Prostate gland (tissue), 2 donors: ENCODE results near the gene SLC22A17. TPM values are rescaled to one million over a fixed set of nuclear protein-coding genes. Genes with fewer than 3 reads are reported as not detected.

ENCODE experiments used
- DNase-seq: peaks from one replicate; pipeline ENCODE4 v3.0.0-alpha.2; 2019; ENCODE audit warnings: low spot score
- H3K27ac ChIP-seq, 2 donors: fragments of 200-600 bp; sonication (generic); 2 replicates each; pipeline ENCODE4 v1.5.1; 2017 to 2019
- H3K27me3 ChIP-seq: fragments of 200-600 bp; sonication (generic); replicated peaks from 2 replicates; pipeline ENCODE4 v1.5.1; 2019; ENCODE audit not compliant: insufficient read depth
- H3K36me3 ChIP-seq, 2 donors: fragments of 200-600 bp; sonication (generic); 1 replicate in 1 of 2; 2 replicates in 1 of 2; pipeline versions ENCODE4 v1.5.1 to v1.8.1; 2017 to 2019
- H3K4me1 ChIP-seq: fragments of 200-600 bp; sonication (generic); replicated peaks from 2 replicates; pipeline ENCODE4 v1.5.1; 2019
- H3K4me3 ChIP-seq, 2 donors: fragments of 200-600 bp; sonication (generic); 2 replicates each; pipeline ENCODE4 v1.5.1; 2017 to 2019
- H3K9me3 ChIP-seq: fragments of 200-600 bp; sonication (generic); 2 replicates; pipeline ENCODE4 v1.5.1; 2017
- POLR2A ChIP-seq: fragments of 450-650 bp; IDR thresholded peaks from one replicate; pipeline ENCODE4 v1.6.1; 2016; ENCODE audit warnings: antibody characterized with exemption, mild to moderate bottlenecking
- POLR2AphosphoS5 ChIP-seq: sonication (generic); formaldehyde crosslinking; IDR thresholded peaks from one replicate; pipeline ENCODE4 v1.6.1; 2017; ENCODE audit warnings: antibody characterized with exemption
- WGBS: methylation state at CpG from one replicate; pipeline ENCODE4 v1.1.5; 2018; 5-methylcytosine and 5-hydroxymethylcytosine counted together
- intact Hi-C: fragments of 100-400 bp; cut with DNase I; formaldehyde crosslinking; loops from one replicate; pipeline ENCODE4 v1.14.2; 2022
- total RNA-seq, 2 donors: library from RNA; depleted of rRNA; stranded (reverse); fragments of >200 nt; gene quantifications; one replicate each; pipeline ENCODE4 v1.1.0, GENCODE V29; 2016
- TF ChIP-seq, protein P1 (sequence below), 4 experiments: fragments of 200-600 bp in 2 of 4; fragments of 450-650 bp in 2 of 4; sonication (generic) in 2 of 4; IDR thresholded peaks; 1 replicate in 3 of 4; 2 replicates in 1 of 4; pipeline ENCODE4 v1.5.1; 2016 to 2019; ENCODE audit warnings: antibody characterized with exemption in 4 of 4, mild to moderate bottlenecking in 2 of 4, moderate library complexity in 2 of 4

SLC22A17 gene
- total RNA-seq, 2 donors from 2014 or later, result 207 to 351 TPM

DNA sequence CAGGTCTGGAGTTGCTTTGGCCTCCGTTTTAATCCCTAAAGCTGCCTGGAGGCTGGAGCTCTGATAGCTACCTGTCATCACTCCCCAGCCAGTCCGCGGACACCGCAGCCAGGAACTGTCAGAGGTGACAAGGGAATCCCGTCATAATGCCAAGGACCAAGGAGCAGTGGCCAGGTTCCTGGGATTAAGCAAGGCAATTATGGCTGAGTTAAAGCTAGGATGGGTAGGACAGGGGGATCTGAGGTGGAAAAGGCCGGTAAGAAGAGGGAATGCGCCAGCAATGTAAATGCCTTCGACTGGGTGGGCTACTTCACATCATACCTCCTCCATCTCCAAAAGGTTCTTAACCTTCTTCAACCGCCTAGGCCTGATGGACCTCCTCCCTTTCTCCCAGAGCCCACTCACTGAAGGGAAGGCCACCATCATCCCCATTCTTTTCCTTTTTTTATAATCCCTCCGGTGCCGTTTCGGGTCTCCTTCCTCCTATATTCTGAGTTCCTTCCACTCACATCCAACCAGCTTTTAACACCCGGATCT, 51.9 kb downstream of the SLC22A17 start:
- H3K36me3 ChIP-seq, result no peaks in the 10 kb centered on the region
- H3K9me3 ChIP-seq, result no peaks in the 10 kb centered on the region
- H3K4me3 ChIP-seq, result peak overlapping the region; percentile 51 to 63
- TF ChIP-seq POLR2AphosphoS5, result no peak
- TF ChIP-seq, protein P1, sequence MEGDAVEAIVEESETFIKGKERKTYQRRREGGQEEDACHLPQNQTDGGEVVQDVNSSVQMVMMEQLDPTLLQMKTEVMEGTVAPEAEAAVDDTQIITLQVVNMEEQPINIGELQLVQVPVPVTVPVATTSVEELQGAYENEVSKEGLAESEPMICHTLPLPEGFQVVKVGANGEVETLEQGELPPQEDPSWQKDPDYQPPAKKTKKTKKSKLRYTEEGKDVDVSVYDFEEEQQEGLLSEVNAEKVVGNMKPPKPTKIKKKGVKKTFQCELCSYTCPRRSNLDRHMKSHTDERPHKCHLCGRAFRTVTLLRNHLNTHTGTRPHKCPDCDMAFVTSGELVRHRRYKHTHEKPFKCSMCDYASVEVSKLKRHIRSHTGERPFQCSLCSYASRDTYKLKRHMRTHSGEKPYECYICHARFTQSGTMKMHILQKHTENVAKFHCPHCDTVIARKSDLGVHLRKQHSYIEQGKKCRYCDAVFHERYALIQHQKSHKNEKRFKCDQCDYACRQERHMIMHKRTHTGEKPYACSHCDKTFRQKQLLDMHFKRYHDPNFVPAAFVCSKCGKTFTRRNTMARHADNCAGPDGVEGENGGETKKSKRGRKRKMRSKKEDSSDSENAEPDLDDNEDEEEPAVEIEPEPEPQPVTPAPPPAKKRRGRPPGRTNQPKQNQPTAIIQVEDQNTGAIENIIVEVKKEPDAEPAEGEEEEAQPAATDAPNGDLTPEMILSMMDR (IDR thresholded peaks at IDR 0.05), result no peak
- TF ChIP-seq POLR2A, result no peak
- intact Hi-C loops, result loop anchor here (10.0 kb wide), 1 partner anchor 176 kb away; no protein-coding TSS in a partner anchor
- no peaks in the 10 kb centered on the region for H3K27me3 ChIP-seq
- 2% methylated on average over 13 of the region's 13 CpGs for WGBS
- peak; percentile 62 for DNase-seq
- no peaks in the 10 kb centered on the region for H3K4me1 ChIP-seq
- peak overlapping the region; percentile 98 to 99 for H3K27ac ChIP-seq

DNA sequence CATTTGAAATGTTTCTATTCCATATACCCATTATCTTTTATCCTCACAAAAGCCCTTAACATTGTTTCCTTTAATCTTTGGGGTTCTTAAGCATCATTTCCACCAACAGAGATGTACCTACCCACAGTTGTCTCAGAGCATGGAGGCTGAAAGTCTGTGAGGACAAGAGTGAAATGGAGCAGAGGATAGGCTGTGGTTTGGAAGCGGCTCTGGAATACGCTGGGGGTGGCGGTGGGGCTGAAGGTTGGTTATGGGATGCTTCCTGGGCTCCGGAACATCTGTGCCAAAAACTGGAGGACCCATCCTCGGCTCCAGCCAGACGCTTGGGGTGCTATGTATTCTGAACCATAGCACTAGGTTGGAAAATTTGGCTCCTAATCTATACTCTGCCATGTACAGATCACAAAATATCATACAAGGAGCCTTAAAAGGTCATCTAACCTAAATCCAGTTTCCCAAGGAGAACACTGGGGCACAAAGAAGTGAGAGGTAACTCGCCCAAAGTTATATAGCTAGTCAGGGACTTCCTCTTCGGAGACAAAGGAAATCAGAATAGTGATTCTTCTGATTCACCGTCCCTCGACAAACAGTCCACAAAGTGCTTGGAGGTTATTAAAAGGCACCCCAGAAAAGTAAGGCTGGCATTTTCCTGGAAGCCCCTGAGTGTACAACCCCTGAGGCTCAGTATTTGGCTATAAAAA, 52.6 kb downstream of the SLC22A17 start:
- Histone ChIP-seq H3K9me3 (no peaks in the 10 kb centered on the region), H3K27ac (peak overlapping the region; percentile 98 to 99), H3K27me3 (no peaks in the 10 kb centered on the region), H3K36me3 (no peaks in the 10 kb centered on the region), H3K4me1 (no peaks in the 10 kb centered on the region), H3K4me3 (peak overlapping the region; percentile 51 to 63)
- intact Hi-C loops, result loop anchor here (10.0 kb wide), 1 partner anchor 175 kb away; no protein-coding TSS in a partner anchor
- no peak for DNase-seq
- 60% methylated on average over 10 of the region's 10 CpGs for WGBS
- TF ChIP-seq POLR2AphosphoS5 (no peak), POLR2A (no peak)
- TF ChIP-seq, protein P1 (IDR thresholded peaks at IDR 0.05), result no peak

DNA sequence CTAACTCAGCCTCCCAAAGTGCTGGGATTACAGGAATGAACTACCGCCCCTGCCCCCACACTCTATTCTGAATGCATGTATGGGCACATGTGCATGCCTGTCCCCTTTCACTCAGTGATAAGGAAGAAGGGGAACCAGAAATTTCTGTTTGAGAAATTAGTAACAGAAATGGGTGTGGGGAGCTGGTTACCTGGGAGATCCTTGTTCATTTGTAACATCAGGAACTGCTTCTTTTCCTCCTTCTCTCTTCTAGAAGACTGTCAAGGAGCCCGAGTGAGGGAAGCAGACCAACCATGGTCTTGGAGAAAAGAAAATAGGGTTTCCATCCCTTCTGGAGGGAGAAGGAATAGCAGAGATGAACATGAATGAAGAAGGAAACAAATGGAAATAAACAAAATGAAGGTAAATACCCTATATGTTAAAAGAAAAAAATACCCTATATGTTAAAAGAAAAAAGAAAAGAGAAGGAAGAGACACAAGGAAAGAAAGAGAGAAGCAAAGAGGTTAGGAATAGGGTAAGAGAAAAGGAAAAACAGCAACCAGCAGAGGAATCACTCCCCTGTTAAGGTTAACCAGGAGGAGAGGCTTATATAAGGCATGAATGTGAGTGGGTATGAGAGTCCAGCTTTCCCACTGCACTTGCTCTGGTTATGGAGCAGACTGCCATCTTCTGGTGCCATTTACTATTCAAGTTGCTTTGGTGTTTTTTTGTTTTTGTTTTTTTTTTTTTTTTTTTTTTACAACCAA, 53.3 kb downstream of the SLC22A17 start:
- Histone ChIP-seq H3K4me1 (no peaks in the 10 kb centered on the region), H3K9me3 (no peaks in the 10 kb centered on the region), H3K27me3 (no peaks in the 10 kb centered on the region), H3K4me3 (no peak overlapping the region), H3K27ac (peak overlapping the region in 1 of 2 donors; percentile 2), H3K36me3 (no peaks in the 10 kb centered on the region)
- intact Hi-C loops, result no loop called here
- DNase-seq, result no peak
- TF ChIP-seq POLR2A (no peak), POLR2AphosphoS5 (no peak)
- TF ChIP-seq, protein P1 (IDR thresholded peaks at IDR 0.05), result no peak
- WGBS, result 59% methylated on average over 2 of the region's 2 CpGs

DNA sequence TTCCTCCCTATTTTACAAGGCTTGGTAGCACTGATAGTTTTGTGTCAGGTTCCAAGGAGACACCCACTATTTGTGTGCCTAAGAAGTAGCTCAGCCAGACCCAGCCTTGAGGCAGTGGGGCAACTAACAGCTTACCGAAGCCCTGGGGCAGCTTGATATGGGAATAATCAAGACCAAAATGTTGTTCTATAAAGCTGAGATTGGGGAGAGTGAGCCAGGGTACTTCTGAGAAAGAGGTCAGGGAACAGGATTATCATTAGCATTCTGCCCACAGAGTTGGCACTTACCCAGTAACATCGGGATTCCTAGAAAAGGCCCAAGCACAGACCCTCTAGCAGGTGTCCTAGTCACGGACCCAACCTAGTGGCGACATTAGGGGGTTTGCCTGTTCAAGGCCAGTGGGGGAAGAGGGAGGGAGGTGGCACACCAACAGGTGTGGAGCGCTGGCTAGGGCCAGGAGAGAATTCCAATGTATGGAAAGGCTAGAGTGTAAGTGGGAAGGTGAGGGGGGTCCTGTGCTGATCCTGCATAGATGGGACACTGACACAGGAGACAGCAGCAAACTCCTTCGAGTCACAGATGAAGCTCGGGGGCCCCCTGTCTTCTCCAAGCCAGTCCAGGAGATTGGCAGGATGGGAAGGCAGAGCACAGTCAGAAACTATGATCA, 54.9 kb downstream of the SLC22A17 start:
- no peak for DNase-seq
- 74% methylated on average over 7 of the region's 7 CpGs for WGBS
- TF ChIP-seq POLR2A (no peak), POLR2AphosphoS5 (no peak)
- TF ChIP-seq, protein P1 (IDR thresholded peaks at IDR 0.05), result no peak
- Histone ChIP-seq H3K36me3 (no peaks in the 10 kb centered on the region), H3K9me3 (no peaks in the 10 kb centered on the region), H3K27ac (no peak overlapping the region), H3K27me3 (no peaks in the 10 kb centered on the region), H3K4me1 (no peaks in the 10 kb centered on the region), H3K4me3 (no peak overlapping the region)
- intact Hi-C loops, result no loop called here
